RWPE2 (cell line): ENCODE data around the gene TTC39B.

Experiments
- ATAC-seq: fragments of 200-7000 bp; cut with Tn5 transposase; 3 replicates; pipeline ENCODE4 v1.9.1; 2021; ENCODE audit warnings: low read depth
- DNase-seq: peaks from one replicate; pipeline ENCODE4 v3.0.0-alpha.2; 2020; ENCODE audit warnings: low spot score
- H3K27ac ChIP-seq: fragments of 450-650 bp; 2 replicates; pipeline ENCODE4 v1.5.1; 2017; ENCODE audit warnings: mild to moderate bottlenecking; ENCODE audit not compliant: poor library complexity, severe bottlenecking
- H3K27me3 ChIP-seq: fragments of 250-450 bp; sonication (Bioruptor Pico); 2 replicates; pipeline ENCODE4 v1.5.1; 2021; ENCODE audit warnings: mild to moderate bottlenecking, moderate library complexity; ENCODE audit not compliant: insufficient read depth, poor library complexity, severe bottlenecking
- H3K36me3 ChIP-seq: fragments of 250-450 bp; sonication (Bioruptor Pico); 2 replicates; pipeline ENCODE4 v1.5.1; 2020; ENCODE audit warnings: low read depth, mild to moderate bottlenecking, moderate library complexity
- H3K4me1 ChIP-seq: fragments of 250-450 bp; sonication (Bioruptor Pico); 2 replicates; pipeline ENCODE4 v1.5.1; 2021; ENCODE audit warnings: mild to moderate bottlenecking, moderate library complexity; ENCODE audit not compliant: insufficient read depth, poor library complexity, severe bottlenecking
- H3K4me3 ChIP-seq: fragments of 250-450 bp; sonication (Bioruptor Pico); 2 replicates; pipeline ENCODE4 v1.5.1; 2021; ENCODE audit warnings: mild to moderate bottlenecking, moderate library complexity; ENCODE audit not compliant: severe bottlenecking
- H3K9me3 ChIP-seq: fragments of 250-450 bp; sonication (Bioruptor Pico); 2 replicates; pipeline ENCODE4 v1.5.1; 2021; ENCODE audit warnings: mild to moderate bottlenecking, moderate library complexity; ENCODE audit not compliant: severe bottlenecking
- TF ChIP-seq, protein P1 (sequence below): fragments of 450-650 bp; IDR thresholded peaks from one replicate; pipeline ENCODE4 v1.5.1; 2017; ENCODE audit warnings: mild to moderate bottlenecking, moderate library complexity; ENCODE audit not compliant: poor library complexity, severe bottlenecking

The TTC39B gene

DNA sequence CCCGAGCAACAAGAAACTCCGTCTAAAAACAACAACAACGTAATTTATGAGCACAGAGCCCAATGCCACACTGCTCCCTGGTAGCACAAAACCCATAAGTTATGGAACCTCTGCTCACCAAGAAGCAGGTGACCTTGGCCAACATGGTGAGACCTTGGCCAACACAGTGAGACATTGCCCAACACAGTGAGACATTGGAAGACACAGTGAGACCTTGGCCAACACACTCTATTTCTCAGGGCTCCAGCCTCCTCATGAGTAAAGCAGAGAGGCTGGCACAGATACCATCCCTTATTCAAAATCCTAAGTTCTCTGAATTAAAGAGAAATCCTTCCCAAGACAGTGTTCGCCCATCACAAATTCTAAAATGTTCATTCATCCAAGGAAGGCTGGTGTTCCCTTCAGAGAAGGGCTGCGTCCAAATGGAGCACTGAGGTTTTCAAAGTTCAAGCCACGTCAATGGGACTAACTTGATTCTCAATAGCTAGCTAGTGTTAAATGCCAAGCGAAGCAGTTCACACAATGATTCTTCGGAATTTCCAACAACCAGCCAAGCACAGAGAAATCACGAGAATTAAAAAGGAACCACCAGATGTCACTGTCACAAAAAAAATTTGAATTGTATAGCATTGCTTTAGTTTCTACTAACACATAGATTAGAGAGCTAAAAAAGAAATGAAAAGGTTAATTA is 29.5 kb downstream of the TTC39B start:
- Histone ChIP-seq H3K27me3 (no peaks in the 10 kb centered on the region), H3K4me1 (peaks cover 5% of the 10 kb centered on the region), H3K4me3 (no peak overlapping the region), H3K36me3 (no peaks in the 10 kb centered on the region), H3K27ac (no peak overlapping the region), H3K9me3 (no peaks in the 10 kb centered on the region)
- TF ChIP-seq, protein P1, sequence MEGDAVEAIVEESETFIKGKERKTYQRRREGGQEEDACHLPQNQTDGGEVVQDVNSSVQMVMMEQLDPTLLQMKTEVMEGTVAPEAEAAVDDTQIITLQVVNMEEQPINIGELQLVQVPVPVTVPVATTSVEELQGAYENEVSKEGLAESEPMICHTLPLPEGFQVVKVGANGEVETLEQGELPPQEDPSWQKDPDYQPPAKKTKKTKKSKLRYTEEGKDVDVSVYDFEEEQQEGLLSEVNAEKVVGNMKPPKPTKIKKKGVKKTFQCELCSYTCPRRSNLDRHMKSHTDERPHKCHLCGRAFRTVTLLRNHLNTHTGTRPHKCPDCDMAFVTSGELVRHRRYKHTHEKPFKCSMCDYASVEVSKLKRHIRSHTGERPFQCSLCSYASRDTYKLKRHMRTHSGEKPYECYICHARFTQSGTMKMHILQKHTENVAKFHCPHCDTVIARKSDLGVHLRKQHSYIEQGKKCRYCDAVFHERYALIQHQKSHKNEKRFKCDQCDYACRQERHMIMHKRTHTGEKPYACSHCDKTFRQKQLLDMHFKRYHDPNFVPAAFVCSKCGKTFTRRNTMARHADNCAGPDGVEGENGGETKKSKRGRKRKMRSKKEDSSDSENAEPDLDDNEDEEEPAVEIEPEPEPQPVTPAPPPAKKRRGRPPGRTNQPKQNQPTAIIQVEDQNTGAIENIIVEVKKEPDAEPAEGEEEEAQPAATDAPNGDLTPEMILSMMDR, result peak; percentile 51
- DNase-seq (no peak), ATAC-seq (no peak)

DNA sequence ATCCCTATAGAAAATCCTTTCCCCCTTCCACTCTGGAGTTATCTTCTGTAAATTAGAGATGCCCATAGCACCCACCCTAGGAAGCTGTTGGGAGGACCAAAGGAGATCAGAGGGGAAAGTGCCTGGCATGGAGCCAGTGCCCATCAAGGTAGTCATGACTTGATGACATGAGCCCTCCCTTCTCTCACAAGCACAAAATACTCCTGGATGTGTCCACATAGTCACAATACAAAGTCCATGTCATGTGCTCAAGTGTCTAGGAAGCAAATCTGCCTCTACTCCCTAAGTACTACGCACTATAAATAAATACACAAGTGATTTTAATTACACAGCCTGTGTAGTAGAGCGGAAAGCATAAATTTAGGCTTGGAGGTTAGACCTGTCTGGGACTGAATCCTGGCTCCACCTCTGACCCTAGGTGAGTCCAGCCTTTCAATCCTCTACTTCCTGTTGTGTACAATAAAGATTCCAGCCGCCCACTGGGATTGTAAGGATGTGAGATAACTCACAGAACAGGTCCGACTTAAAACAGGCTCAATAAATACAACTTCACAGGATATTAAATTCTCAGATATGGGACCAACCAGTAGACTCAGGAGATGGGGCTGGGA is 30.6 kb downstream of the TTC39B start:
- H3K9me3 ChIP-seq, result no peaks in the 10 kb centered on the region
- H3K27ac ChIP-seq, result no peak overlapping the region
- H3K4me3 ChIP-seq, result no peak overlapping the region
- no peak for ATAC-seq
- no peaks in the 10 kb centered on the region for H3K36me3 ChIP-seq
- no peaks in the 10 kb centered on the region for H3K27me3 ChIP-seq
- TF ChIP-seq, protein P1, result no peak
- DNase-seq, result no peak
- peaks cover 5% of the 10 kb centered on the region for H3K4me1 ChIP-seq

DNA sequence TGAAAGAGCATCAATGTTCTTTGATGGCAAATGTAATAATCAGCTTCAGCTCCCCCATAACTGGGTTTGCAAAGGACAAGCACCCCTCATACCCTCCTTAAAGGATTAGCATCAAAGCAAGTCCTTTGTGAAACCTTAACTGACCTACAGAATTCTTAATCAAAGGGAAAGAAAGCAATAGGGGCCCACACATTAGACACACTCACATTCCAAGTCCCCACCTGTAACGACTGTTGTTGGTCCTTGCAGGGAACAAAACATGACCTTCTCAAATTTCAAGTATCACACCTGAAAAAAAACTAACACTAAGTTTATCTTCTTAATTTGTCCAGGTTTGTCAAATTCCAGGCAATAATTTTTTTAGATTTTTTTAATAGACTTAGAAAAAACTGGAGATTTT is 32.6 kb downstream of the TTC39B start:
- Histone ChIP-seq H3K36me3 (no peaks in the 10 kb centered on the region), H3K9me3 (no peaks in the 10 kb centered on the region), H3K4me1 (peaks cover 5% of the 10 kb centered on the region), H3K27me3 (no peaks in the 10 kb centered on the region), H3K27ac (no peak overlapping the region), H3K4me3 (no peak overlapping the region)
- DNase-seq (no peak), ATAC-seq (no peak)
- TF ChIP-seq, protein P1, result no peak

DNA sequence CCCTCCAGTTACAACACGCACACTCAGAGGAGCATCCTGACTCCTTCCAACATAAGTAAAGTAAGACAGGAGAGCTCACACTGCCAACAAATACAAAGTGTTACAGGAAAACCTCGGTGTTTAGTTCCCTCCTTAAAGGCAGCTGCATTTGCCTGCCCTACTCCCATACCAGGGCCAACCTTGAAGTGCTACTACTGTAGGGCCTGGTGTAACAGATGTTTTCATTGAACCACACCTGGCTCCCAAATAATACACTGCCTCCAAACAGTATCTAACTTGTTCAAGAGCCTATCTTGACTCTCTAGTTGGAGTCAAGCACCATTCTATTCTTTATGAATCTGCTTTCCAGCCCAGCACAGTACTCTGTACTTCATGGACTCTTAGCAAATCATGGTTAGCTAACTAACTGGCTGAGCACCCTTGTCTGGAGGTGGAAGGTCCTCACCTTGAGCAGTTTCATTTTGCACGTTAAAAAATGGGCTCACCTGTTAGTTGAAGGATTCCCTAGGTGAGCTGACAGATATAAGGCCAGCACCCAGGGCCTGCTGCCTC is 34.6 kb downstream of the TTC39B start:
- Histone ChIP-seq H3K4me3 (no peak overlapping the region), H3K4me1 (peaks cover 5% of the 10 kb centered on the region), H3K27me3 (no peaks in the 10 kb centered on the region), H3K9me3 (no peaks in the 10 kb centered on the region), H3K36me3 (no peaks in the 10 kb centered on the region), H3K27ac (no peak overlapping the region)
- ATAC-seq (no peak), DNase-seq (no peak)
- TF ChIP-seq, protein P1, result no peak

DNA sequence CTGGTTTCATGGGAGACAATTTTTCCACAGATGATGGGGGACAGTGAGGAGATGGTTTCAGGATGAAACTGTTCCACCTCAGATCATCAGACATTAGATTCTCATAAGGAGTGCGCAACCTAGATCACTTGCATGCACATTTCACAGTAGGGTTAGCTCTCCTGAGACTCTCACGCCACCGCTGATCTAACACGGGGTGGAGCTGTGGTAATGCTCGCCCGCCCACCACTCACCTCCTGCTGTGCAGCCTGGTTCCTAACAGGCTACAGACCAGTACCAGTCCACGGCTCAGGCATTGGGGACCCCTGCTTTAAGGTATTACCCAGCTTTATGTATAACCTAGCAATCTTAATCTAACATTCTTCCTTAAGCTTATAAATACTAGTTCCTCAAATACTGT is 35.6 kb downstream of the TTC39B start:
- H3K4me1 ChIP-seq, result no peaks in the 10 kb centered on the region
- H3K4me3 ChIP-seq, result no peak overlapping the region
- DNase-seq, result no peak
- no peaks in the 10 kb centered on the region for H3K27me3 ChIP-seq
- no peaks in the 10 kb centered on the region for H3K9me3 ChIP-seq
- no peak overlapping the region for H3K27ac ChIP-seq
- TF ChIP-seq, protein P1, result no peak
- H3K36me3 ChIP-seq, result no peaks in the 10 kb centered on the region
- no peak for ATAC-seq
